Gastrocnemius medialis (tissue), 4 donors: ENCODE measurements around the gene BORCS5. TPM values are rescaled to one million over a fixed set of nuclear protein-coding genes. Genes with fewer than 3 reads are reported as not detected.
A peak's percentile ranks its signal among the peaks of the same experiment; 100 is the strongest.

ENCODE experiments used
- ATAC-seq, 2 donors: fragments of 150-250 bp; one replicate each; pipeline ENCODE4 v1.9.1; 2016
- DNase-seq, 2 donors: peaks; one replicate each; pipeline ENCODE4 v3.0.0-alpha.2; 2019
- H3K27ac ChIP-seq, 4 donors: fragments of 200-600 bp; sonication (generic); 1 replicate in 1 of 4; 2 replicates in 3 of 4; pipeline ENCODE4 v1.5.1; 2016 to 2018; ENCODE audit warnings: mild to moderate bottlenecking in 2 of 4, moderate library complexity in 1 of 4
- H3K27me3 ChIP-seq, 3 donors: fragments of 200-600 bp; sonication (generic) in 2 of 3; 1 replicate in 1 of 3; 2 replicates in 2 of 3; pipeline versions ENCODE4 v1.5.1 to v1.6.0; 2016 to 2019; ENCODE audit warnings: mild to moderate bottlenecking in 1 of 3, moderate library complexity in 1 of 3
- H3K36me3 ChIP-seq, 2 donors: fragments of 200-600 bp; sonication (generic) in 1 of 2; one replicate each; pipeline ENCODE4 v1.5.1; 2017 to 2018
- H3K4me1 ChIP-seq, 2 donors: fragments of 200-600 bp; sonication (generic) in 1 of 2; one replicate each; pipeline ENCODE4 v1.5.1; 2016 to 2017; ENCODE audit warnings: mild to moderate bottlenecking in 2 of 2
- H3K4me3 ChIP-seq, 4 donors: fragments of 200-600 bp; sonication (generic) in 3 of 4; 1 replicate in 1 of 4; 2 replicates in 3 of 4; pipeline ENCODE4 v1.5.1; 2016 to 2019; ENCODE audit warnings: mild to moderate bottlenecking in 2 of 4
- H3K9me3 ChIP-seq, 3 donors: fragments of 200-600 bp; sonication (generic) in 2 of 3; 1 replicate in 1 of 3; 2 replicates in 2 of 3; pipeline ENCODE4 v1.5.1; 2016 to 2019
- POLR2A ChIP-seq, 2 donors: fragments of 450-650 bp; IDR thresholded peaks; one replicate each; pipeline ENCODE4 v1.6.1; 2017; ENCODE audit warnings: antibody characterized with exemption in 2 of 2, mild to moderate bottlenecking in 2 of 2, moderate library complexity in 2 of 2
- in situ Hi-C, 4 donors: fragments of 200-750 bp; cut with MboI; loops; one replicate each; pipeline versions ENCODE4 v1.15.0 to v1.8.0; 2017; ENCODE audit warnings: low sequenced_read_pairs in 4 of 4
- intact Hi-C: fragments of 100-400 bp; cut with DNase I; formaldehyde crosslinking; loops from one replicate; pipeline ENCODE4 v1.15.1; 2023; ENCODE audit warnings: low total_unique reads
- total RNA-seq, 4 donors: library from RNA; depleted of rRNA; stranded (reverse); fragments of >200 nt; gene quantifications; one replicate each; pipeline versions ENCODE4 v1.1.0 to v1.2.3, GENCODE V29; 2016
- TF ChIP-seq, protein P1 (sequence below), 5 experiments: fragments of 450-650 bp in 3 of 5; fragments of 200-600 bp in 2 of 5; sonication (generic) in 2 of 5; IDR thresholded peaks in 4 of 5; conservative IDR thresholded peaks in 1 of 5; 1 replicate in 4 of 5; 2 replicates in 1 of 5; pipeline ENCODE4 v1.5.1; 2016 to 2019; ENCODE audit warnings: antibody characterized with exemption in 5 of 5, mild to moderate bottlenecking in 3 of 5, moderate library complexity in 3 of 5

Gene BORCS5
- total RNA-seq, 4 donors from 2014 or later, result 13.0 to 13.9 (median 13.4) TPM

DNA sequence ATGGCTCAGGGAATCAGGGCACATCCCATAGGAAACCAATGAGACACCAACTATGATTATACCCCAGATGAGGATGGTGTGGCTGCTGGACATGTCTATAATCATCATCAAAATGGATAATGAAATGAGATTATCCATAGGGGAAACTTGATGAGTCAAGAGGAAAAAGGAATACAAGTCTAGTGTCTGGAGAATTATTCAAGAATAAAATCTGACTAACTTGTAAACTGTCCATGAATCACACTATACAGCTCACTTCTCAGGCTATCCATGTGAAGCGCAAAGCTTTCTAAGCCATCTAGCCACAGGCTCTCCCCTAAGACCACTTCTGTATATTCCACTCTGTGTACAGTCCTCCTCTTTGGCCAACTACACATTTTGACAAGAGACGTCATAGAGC is 153.3 kb downstream of the BORCS5 start:
- H3K27me3 ChIP-seq, result no peaks in the 10 kb centered on the region
- no peaks in the 10 kb centered on the region for H3K9me3 ChIP-seq
- ATAC-seq (peak in 1 of 2 donors; percentile 32), DNase-seq (no peak)
- in situ Hi-C loops, result no loop called here
- H3K36me3 ChIP-seq, result no peaks in the 10 kb centered on the region
- peaks cover 61 to 69% of the 10 kb centered on the region in 2 donors for H3K4me1 ChIP-seq
- intact Hi-C loops, result no loop called here
- TF ChIP-seq, protein P1, sequence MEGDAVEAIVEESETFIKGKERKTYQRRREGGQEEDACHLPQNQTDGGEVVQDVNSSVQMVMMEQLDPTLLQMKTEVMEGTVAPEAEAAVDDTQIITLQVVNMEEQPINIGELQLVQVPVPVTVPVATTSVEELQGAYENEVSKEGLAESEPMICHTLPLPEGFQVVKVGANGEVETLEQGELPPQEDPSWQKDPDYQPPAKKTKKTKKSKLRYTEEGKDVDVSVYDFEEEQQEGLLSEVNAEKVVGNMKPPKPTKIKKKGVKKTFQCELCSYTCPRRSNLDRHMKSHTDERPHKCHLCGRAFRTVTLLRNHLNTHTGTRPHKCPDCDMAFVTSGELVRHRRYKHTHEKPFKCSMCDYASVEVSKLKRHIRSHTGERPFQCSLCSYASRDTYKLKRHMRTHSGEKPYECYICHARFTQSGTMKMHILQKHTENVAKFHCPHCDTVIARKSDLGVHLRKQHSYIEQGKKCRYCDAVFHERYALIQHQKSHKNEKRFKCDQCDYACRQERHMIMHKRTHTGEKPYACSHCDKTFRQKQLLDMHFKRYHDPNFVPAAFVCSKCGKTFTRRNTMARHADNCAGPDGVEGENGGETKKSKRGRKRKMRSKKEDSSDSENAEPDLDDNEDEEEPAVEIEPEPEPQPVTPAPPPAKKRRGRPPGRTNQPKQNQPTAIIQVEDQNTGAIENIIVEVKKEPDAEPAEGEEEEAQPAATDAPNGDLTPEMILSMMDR (IDR thresholded peaks at IDR 0.05 in 4 of 5, conservative IDR thresholded peaks at IDR 0.05 in 1 of 5), result no peak
- no peak for TF ChIP-seq POLR2A (IDR thresholded peaks at IDR 0.05)
- no peak overlapping the region for H3K4me3 ChIP-seq
- peak overlapping the region in 3 of 4 donors; percentile 24 to 44 (median 31) for H3K27ac ChIP-seq

DNA sequence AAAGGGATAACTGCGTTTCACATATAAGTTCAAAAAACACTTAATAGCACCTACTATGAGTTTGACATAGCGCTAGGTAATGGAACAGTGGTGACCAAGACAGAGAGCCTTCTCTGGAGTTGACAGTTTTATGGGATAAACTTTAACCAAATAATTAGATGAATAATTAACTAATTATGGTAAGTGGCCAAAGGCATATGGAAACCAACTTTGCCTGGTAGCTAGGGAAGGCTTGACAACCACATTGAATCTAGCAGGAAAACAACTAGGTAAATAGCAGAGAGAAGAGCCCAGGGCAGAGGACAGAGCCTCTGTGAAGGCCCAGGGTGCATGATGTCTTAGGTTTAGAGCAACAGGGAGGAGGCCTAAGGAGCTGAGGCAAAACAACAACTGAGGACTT is 153.7 kb downstream of the BORCS5 start:
- no peaks in the 10 kb centered on the region for H3K9me3 ChIP-seq
- DNase-seq, result no peak
- H3K4me1 ChIP-seq, result peaks cover 57 to 65% of the 10 kb centered on the region in 2 donors
- in situ Hi-C loops (no loop called here), intact Hi-C loops (no loop called here)
- ATAC-seq, result no peak
- TF ChIP-seq POLR2A (IDR thresholded peaks at IDR 0.05), result no peak
- TF ChIP-seq, protein P1 (IDR thresholded peaks at IDR 0.05 in 4 of 5, conservative IDR thresholded peaks at IDR 0.05 in 1 of 5), result no peak
- no peaks in the 10 kb centered on the region for H3K27me3 ChIP-seq
- H3K4me3 ChIP-seq, result no peak overlapping the region
- H3K27ac ChIP-seq, result peak overlapping the region in 2 of 4 donors; percentile 24 to 44
- no peaks in the 10 kb centered on the region for H3K36me3 ChIP-seq

DNA sequence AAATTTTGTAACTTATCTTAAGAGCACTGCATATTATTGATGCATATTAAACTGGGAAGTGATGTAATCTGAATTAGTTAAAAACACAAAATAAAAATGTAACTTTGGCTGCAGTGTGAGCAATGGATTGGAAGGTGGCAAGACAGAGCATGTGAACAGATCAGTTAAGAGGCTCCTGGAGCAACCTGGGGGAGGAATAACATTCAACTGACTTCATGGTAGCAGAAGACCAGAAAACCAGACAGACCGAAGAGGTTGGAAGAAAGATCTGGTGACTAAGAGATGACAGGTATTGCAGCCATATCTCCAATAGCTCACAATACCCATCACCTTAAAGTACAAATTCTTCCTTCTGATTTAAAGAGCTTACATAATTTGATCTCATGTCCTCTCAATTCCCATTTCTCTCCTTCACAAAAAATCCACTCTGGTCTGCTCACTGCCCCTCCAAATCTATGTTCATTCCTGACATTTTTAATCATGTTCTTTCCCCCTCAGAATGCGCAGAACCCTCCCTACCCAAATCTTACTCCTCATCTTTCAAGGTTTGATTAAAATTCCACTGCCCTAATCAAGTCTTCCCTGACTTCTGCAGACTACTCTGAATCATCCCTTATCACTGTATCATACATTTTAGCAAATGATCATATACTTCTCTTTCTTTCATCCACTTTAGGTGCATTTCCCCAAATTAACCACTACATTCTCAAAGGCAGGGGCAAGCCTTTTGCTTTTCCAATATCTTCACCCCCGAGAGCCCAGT is 154.3 kb downstream of the BORCS5 start:
- Histone ChIP-seq H3K4me1 (peaks cover 50 to 58% of the 10 kb centered on the region in 2 donors), H3K9me3 (no peaks in the 10 kb centered on the region), H3K4me3 (no peak overlapping the region), H3K27me3 (no peaks in the 10 kb centered on the region), H3K36me3 (no peaks in the 10 kb centered on the region), H3K27ac (no peak overlapping the region)
- intact Hi-C loops, result no loop called here
- in situ Hi-C loops, result no loop called here
- ATAC-seq (no peak), DNase-seq (no peak)
- TF ChIP-seq POLR2A (IDR thresholded peaks at IDR 0.05), result no peak
- TF ChIP-seq, protein P1 (IDR thresholded peaks at IDR 0.05 in 4 of 5, conservative IDR thresholded peaks at IDR 0.05 in 1 of 5), result no peak

DNA sequence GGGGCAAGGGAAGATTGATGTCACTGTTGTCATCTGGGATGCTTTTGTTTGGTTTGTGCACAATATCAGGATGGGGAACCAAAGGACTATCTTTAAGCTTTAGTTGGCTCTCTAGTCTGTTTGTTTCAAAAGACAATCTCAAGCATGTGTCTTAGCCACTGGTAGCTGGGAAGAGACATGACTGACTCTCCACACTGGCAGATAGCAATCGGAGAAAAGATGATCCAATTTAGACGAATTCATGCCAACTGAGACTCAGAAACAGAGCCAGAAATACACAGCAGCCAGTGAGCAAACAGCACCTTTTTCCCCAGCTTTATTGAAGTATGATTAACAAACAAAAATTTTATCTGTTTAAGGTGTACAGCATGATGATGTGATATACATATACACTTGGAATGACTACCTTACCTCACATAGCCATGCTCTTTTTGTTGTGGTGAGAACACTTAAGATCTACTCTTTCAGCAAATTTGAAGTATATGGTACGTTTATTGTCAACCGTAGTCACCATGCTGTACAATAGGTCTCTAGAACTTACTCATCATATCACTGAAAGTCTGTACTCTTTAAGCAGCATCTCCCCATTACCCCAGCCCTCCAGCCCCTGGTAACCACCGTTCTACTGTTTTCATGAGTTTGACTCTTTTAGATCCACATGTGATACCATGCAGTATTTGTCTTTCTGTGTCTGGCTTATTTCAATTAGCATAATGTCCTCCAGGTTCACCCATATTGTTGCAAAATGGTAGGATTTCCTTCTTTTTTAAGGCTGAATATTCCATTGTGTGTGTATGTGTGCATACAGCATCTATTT is 155.2 kb downstream of the BORCS5 start:
- H3K4me3 ChIP-seq, result no peak overlapping the region
- H3K27me3 ChIP-seq, result no peaks in the 10 kb centered on the region
- TF ChIP-seq, protein P1 (IDR thresholded peaks at IDR 0.05 in 4 of 5, conservative IDR thresholded peaks at IDR 0.05 in 1 of 5), result no peak
- TF ChIP-seq POLR2A (IDR thresholded peaks at IDR 0.05), result no peak
- ATAC-seq (no peak), DNase-seq (no peak)
- intact Hi-C loops, result no loop called here
- H3K27ac ChIP-seq, result no peak overlapping the region
- in situ Hi-C loops, result no loop called here
- H3K9me3 ChIP-seq, result no peaks in the 10 kb centered on the region
- H3K36me3 ChIP-seq, result no peaks in the 10 kb centered on the region
- H3K4me1 ChIP-seq, result peaks cover 41 to 49% of the 10 kb centered on the region in 2 donors
